GM12874 (cell line): ENCODE data around the gene HRH3.

Experiments
- TF ChIP-seq, protein P1 (sequence below): IDR thresholded peaks from 2 replicates; pipeline ENCODE4 v1.5.1; 2011; ENCODE audit warnings: low read depth, mild to moderate bottlenecking, control low read depth, low read length, moderate library complexity; ENCODE audit not compliant: insufficient read depth

HRH3 gene

GRCh38 chr20:62237801-62238568 lies 17.9 kb upstream of the HRH3 start, which contains the start of gene OSBPL2:
OSBPL2 (plus strand) TSS chr20:62238521; CDS start chr20:62256185, 17,664 bp downstream.
- TF ChIP-seq, protein P1, sequence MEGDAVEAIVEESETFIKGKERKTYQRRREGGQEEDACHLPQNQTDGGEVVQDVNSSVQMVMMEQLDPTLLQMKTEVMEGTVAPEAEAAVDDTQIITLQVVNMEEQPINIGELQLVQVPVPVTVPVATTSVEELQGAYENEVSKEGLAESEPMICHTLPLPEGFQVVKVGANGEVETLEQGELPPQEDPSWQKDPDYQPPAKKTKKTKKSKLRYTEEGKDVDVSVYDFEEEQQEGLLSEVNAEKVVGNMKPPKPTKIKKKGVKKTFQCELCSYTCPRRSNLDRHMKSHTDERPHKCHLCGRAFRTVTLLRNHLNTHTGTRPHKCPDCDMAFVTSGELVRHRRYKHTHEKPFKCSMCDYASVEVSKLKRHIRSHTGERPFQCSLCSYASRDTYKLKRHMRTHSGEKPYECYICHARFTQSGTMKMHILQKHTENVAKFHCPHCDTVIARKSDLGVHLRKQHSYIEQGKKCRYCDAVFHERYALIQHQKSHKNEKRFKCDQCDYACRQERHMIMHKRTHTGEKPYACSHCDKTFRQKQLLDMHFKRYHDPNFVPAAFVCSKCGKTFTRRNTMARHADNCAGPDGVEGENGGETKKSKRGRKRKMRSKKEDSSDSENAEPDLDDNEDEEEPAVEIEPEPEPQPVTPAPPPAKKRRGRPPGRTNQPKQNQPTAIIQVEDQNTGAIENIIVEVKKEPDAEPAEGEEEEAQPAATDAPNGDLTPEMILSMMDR, result no peak

DNA sequence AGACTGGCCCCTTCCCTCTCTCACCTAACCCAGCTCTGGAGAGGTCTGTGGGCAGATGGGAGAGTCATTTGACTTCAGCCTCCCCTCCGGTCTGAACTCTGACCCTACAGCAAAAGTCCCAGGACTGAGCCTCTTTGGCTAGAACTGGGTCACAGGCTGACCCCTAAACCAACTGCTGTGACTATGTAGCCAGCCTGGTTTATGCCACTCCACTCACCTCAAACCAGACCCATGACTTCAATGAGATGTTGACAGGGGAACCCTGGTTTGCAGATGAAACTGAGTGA lies 17.4 kb upstream of the HRH3 start:
- TF ChIP-seq, protein P1, result no peak

- TF ChIP-seq, protein P1, result no peak
Measured at GRCh38 chr20:62236766-62237513, 16.9 kb upstream of the HRH3 start.

DNA sequence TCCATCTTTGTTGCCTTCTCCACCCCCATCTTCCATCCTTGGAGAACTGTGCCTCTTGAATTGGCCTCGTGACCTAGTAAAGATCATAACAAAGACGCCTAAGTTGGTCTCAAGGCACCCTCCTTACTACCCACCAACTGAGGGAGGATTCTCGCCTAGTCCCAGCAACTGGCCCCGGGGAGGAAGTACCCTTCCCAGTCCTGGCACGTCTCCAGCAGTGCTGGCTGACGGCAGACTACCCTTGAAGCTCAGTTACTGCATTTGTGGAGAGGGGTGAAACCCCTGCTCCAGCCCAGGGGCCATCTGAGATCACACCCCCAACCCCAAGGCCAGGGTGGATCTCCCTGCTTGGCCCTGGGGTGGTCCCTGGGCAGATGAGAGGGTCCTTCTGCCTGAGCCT lies 16.1 kb upstream of the HRH3 start:
- TF ChIP-seq, protein P1, result no peak

DNA sequence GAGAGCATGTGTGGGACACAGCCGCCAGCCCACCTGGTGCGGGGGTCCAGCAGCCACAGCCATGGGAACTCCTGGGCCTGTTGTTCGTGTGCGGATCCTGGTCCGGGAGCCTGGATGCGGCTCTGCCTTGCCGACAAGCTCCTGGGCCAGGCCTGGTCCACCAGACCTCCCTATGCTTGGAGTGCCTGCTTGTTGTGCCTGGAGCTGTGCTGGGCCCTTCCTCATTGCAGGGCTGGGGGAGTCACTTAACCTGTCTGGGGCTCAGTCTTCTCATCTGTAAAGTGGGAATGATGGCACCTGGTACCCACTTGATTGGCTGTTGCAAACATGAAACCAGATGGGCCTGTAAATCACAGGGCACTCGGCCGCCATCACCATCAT lies 15.7 kb upstream of the HRH3 start:
- TF ChIP-seq, protein P1, result no peak

- TF ChIP-seq, protein P1, result no peak
Measured at GRCh38 chr20:62235001-62235776, 15.1 kb upstream of the HRH3 start.

DNA sequence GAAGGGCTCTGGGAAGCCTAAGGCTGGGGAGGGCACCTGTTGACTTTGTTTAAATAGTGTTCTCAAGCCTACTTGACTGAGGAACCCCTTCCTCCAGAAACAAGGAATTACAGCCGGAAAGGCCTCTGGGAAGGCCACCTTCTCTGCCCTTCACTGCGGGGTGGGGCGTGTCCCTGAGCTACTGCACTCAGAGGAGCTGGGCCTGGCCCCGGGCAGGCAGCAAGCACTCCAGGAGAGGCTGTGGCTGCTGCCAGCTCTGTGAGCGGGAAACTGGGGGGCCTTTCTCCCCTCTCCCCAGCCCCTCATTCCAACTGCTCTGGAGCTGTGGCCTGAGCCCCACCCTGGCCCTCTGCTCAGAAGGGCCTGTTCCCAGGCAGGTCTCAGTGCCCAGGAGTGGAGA lies 14.3 kb upstream of the HRH3 start:
- TF ChIP-seq, protein P1, result no peak
